Ramos (cell line): Measurements from ENCODE around the gene B3GALT2.
"Not testable (repeated sequence)": the region's sequence is repeated elsewhere in the genome, so short reads cannot be mapped to it uniquely, and the experiment has no call there.

Experiments used
- in situ Hi-C: fragments of 300-500 bp; cut with MboI; formaldehyde crosslinking; loops from one replicate; pipeline ENCODE4 v1.14.3; 2022; ENCODE audit warnings: low sequenced_read_pairs; ENCODE audit not compliant: unreplicated experiment

B3GALT2 gene

GRCh38 chr1:193185901-193186731 lies at the start of gene B3GALT2:
TSS of gene B3GALT2 (minus strand) at chr1:193186613. CDS start at chr1:193181562, 5,051 bp downstream.
- in situ Hi-C loops, result no loop called here

- in situ Hi-C loops, result no loop called here
Measured at GRCh38 chr1:193234530-193234929, 48.1 kb upstream of the B3GALT2 start.

- in situ Hi-C loops, result not testable (repeated sequence)
Measured at GRCh38 chr1:193231146-193231545, 44.7 kb upstream of the B3GALT2 start.

GRCh38 chr1:193229136-193229535 lies 42.7 kb upstream of the B3GALT2 start:
- in situ Hi-C loops, result no loop called here

GRCh38 chr1:193222056-193222615 lies 35.7 kb upstream of the B3GALT2 start:
- in situ Hi-C loops, result no loop called here

- in situ Hi-C loops, result no loop called here
Measured at GRCh38 chr1:193221651-193222050, 35.2 kb upstream of the B3GALT2 start.

- in situ Hi-C loops, result no loop called here
Measured at GRCh38 chr1:193219391-193219790, 33.0 kb upstream of the B3GALT2 start.

- in situ Hi-C loops, result no loop called here
Measured at GRCh38 chr1:193216920-193217319, 30.5 kb upstream of the B3GALT2 start.

GRCh38 chr1:193213998-193214397 lies 27.6 kb upstream of the B3GALT2 start:
- in situ Hi-C loops, result no loop called here

- in situ Hi-C loops, result no loop called here
Measured at GRCh38 chr1:193212637-193213036, 26.2 kb upstream of the B3GALT2 start.

- in situ Hi-C loops, result no loop called here
Measured at GRCh38 chr1:193211539-193211938, 25.1 kb upstream of the B3GALT2 start.

GRCh38 chr1:193210996-193211395 lies 24.6 kb upstream of the B3GALT2 start:
- in situ Hi-C loops, result no loop called here

- in situ Hi-C loops, result no loop called here
Measured at GRCh38 chr1:193201021-193201420, 14.6 kb upstream of the B3GALT2 start.

GRCh38 chr1:193199940-193200339 lies 13.5 kb upstream of the B3GALT2 start:
- in situ Hi-C loops, result no loop called here

GRCh38 chr1:193192586-193192985 lies 6.2 kb upstream of the B3GALT2 start:
- in situ Hi-C loops, result no loop called here

- in situ Hi-C loops, result no loop called here
Measured at GRCh38 chr1:193190096-193190744, 3.8 kb upstream of the B3GALT2 start.

GRCh38 chr1:193189442-193190095 lies 3.2 kb upstream of the B3GALT2 start:
- in situ Hi-C loops, result no loop called here

- in situ Hi-C loops, result not testable (repeated sequence)
Measured at GRCh38 chr1:193188915-193189314, 2.5 kb upstream of the B3GALT2 start.

GRCh38 chr1:193187114-193187513 lies 701 bp upstream of the B3GALT2 start:
- in situ Hi-C loops, result no loop called here

GRCh38 chr1:193185211-193185610 lies 1.2 kb downstream of the B3GALT2 start:
- in situ Hi-C loops, result no loop called here

- in situ Hi-C loops, result no loop called here
Measured at GRCh38 chr1:193184776-193185175, 1.6 kb downstream of the B3GALT2 start.
